Tibial nerve (tissue), 4 donors: ENCODE results near the gene WDR36. TPM values are rescaled to one million over a fixed set of nuclear protein-coding genes. Genes with fewer than 3 reads are reported as not detected.

Source experiments
- DNase-seq, 2 donors: peaks; one replicate each; pipeline ENCODE4 v3.0.0-alpha.2; 2019; ENCODE audit warnings: low spot score in 2 of 2
- H3K27ac ChIP-seq, 4 donors: fragments of 200-600 bp; sonication (generic) in 3 of 4; one replicate each; pipeline ENCODE4 v1.5.1; 2017 to 2019; ENCODE audit warnings: mild to moderate bottlenecking in 1 of 4
- H3K27me3 ChIP-seq, 2 donors: fragments of 200-600 bp; sonication (generic) in 1 of 2; one replicate each; pipeline versions ENCODE4 v1.5.1 to v1.6.0; 2017 to 2019
- H3K36me3 ChIP-seq, 3 donors: fragments of 200-600 bp; sonication (generic); one replicate each; pipeline ENCODE4 v1.5.1; 2018 to 2019
- H3K4me1 ChIP-seq, 4 donors: fragments of 200-600 bp; sonication (generic) in 3 of 4; one replicate each; pipeline ENCODE4 v1.5.1; 2017 to 2019
- H3K4me3 ChIP-seq, 4 donors: fragments of 200-600 bp; sonication (generic) in 3 of 4; one replicate each; pipeline ENCODE4 v1.5.1; 2017 to 2019; ENCODE audit warnings: mild to moderate bottlenecking in 1 of 4, moderate library complexity in 1 of 4
- H3K9me3 ChIP-seq, 4 donors: fragments of 200-600 bp; sonication (generic) in 3 of 4; one replicate each; pipeline ENCODE4 v1.5.1; 2017 to 2019
- CTCF ChIP-seq, 5 experiments: fragments of 200-600 bp in 3 of 5; fragments of 450-650 bp in 2 of 5; sonication (generic) in 3 of 5; IDR thresholded peaks; one replicate each; pipeline ENCODE4 v1.5.1; 2016 to 2019; ENCODE audit warnings: antibody characterized with exemption in 5 of 5, mild to moderate bottlenecking in 3 of 5, moderate library complexity in 2 of 5
- EP300 ChIP-seq, 2 donors: sonication (generic); formaldehyde crosslinking; IDR thresholded peaks; one replicate each; pipeline ENCODE4 v1.6.1; 2017; ENCODE audit warnings: antibody characterized with exemption in 2 of 2, mild to moderate bottlenecking in 1 of 2
- POLR2A ChIP-seq, 2 donors: fragments of 450-650 bp; IDR thresholded peaks; one replicate each; pipeline ENCODE4 v1.6.1; 2017; ENCODE audit warnings: antibody characterized with exemption in 2 of 2, mild to moderate bottlenecking in 2 of 2, moderate library complexity in 2 of 2
- WGBS, 2 donors: methylation state at CpG; one replicate each; pipeline ENCODE4 v1.1.5; 2018; 5-methylcytosine and 5-hydroxymethylcytosine counted together
- total RNA-seq, 4 donors: library from RNA; depleted of rRNA; stranded (reverse); fragments of >200 nt; gene quantifications; one replicate each; pipeline ENCODE4 v1.1.0, GENCODE V29; 2016

WDR36 gene
- total RNA-seq, 4 donors from 2014 or later = 21.6 to 27.9 (median 22.2) TPM

GRCh38 chr5:111151998-111152397, 59.9 kb downstream of the WDR36 start:
- 80 to 84% methylated on average over 2 of the region's 2 CpGs for WGBS, 2 donors
- Histone ChIP-seq H3K36me3 (no peaks in the 10 kb centered on the region), H3K27me3 (no peaks in the 10 kb centered on the region), H3K9me3 (no peaks in the 10 kb centered on the region), H3K4me3 (no peak overlapping the region), H3K27ac (no peak overlapping the region), H3K4me1 (no peaks in the 10 kb centered on the region)
- TF ChIP-seq EP300 (IDR thresholded peaks at IDR 0.05) (no peak), CTCF (IDR thresholded peaks at IDR 0.05) (no peak), POLR2A (IDR thresholded peaks at IDR 0.05) (no peak)
- DNase-seq = no peak

- Histone ChIP-seq H3K4me3 (no peak overlapping the region), H3K27me3 (no peaks in the 10 kb centered on the region), H3K27ac (no peak overlapping the region), H3K36me3 (no peaks in the 10 kb centered on the region), H3K4me1 (no peaks in the 10 kb centered on the region), H3K9me3 (no peaks in the 10 kb centered on the region)
- WGBS, 2 donors = 47 to 51% methylated on average over 1 of the region's 1 CpG
- no peak for DNase-seq
- TF ChIP-seq EP300 (IDR thresholded peaks at IDR 0.05) (no peak), POLR2A (IDR thresholded peaks at IDR 0.05) (no peak), CTCF (IDR thresholded peaks at IDR 0.05) (no peak)
Measured at GRCh38 chr5:111153483-111153882, 61.3 kb downstream of the WDR36 start.

- WGBS, 2 donors = 78 to 83% methylated on average over 3 of the region's 3 CpGs
- no peaks in the 10 kb centered on the region for H3K36me3 ChIP-seq
- H3K27ac ChIP-seq = no peak overlapping the region
- no peaks in the 10 kb centered on the region for H3K4me1 ChIP-seq
- DNase-seq = no peak
- no peaks in the 10 kb centered on the region for H3K27me3 ChIP-seq
- H3K9me3 ChIP-seq = no peaks in the 10 kb centered on the region
- TF ChIP-seq POLR2A (IDR thresholded peaks at IDR 0.05) (no peak), CTCF (IDR thresholded peaks at IDR 0.05) (no peak), EP300 (IDR thresholded peaks at IDR 0.05) (no peak)
- no peak overlapping the region for H3K4me3 ChIP-seq
Measured at GRCh38 chr5:111153945-111154344, 61.8 kb downstream of the WDR36 start.

- 17 to 18% methylated on average over 9 of the region's 9 CpGs for WGBS, 2 donors
Measured at GRCh38 chr5:111158105-111158744, 66.1 kb downstream of the WDR36 start.

More at GRCh38 chr5:111158105-111158744, 66.1 kb downstream of the WDR36 start:
- no peaks in the 10 kb centered on the region for H3K4me1 ChIP-seq
- DNase-seq = peak; percentile 74 to 99
- peak; percentile 86 to 100 (median 91) for TF ChIP-seq CTCF (IDR thresholded peaks at IDR 0.05)
- TF ChIP-seq POLR2A (IDR thresholded peaks at IDR 0.05) = no peak
- TF ChIP-seq EP300 (IDR thresholded peaks at IDR 0.05) = no peak
- no peaks in the 10 kb centered on the region for H3K9me3 ChIP-seq
- H3K36me3 ChIP-seq = no peaks in the 10 kb centered on the region
- H3K27me3 ChIP-seq = no peaks in the 10 kb centered on the region
- H3K4me3 ChIP-seq = no peak overlapping the region
- no peak overlapping the region for H3K27ac ChIP-seq
